CD4-positive, alpha-beta T cell treated with Interleukin-6 at 100 ng/mL for 8 hours (primary cell): ENCODE data around the gene SLITRK4.

Experiments
- DNase-seq: peaks from one replicate; pipeline ENCODE4 v3.0.0-alpha.2; 2020; ENCODE audit warnings: mixed read lengths, low spot score

SLITRK4 gene

GRCh38 chrX:143635915-143636314, at the start of gene SLITRK4:
Gene SLITRK4, minus strand, starts transcription at chrX:143636101. Its CDS starts 4,993 bp downstream, at chrX:143631108.
- DNase-seq, result no peak

- DNase-seq, result no peak
These were observed 47.6 kb upstream of the SLITRK4 start for GRCh38 chrX:143683486-143683885.

GRCh38 chrX:143674926-143675325, 39.0 kb upstream of the SLITRK4 start:
- no peak for DNase-seq

- DNase-seq, result no peak
These were observed 33.5 kb upstream of the SLITRK4 start for GRCh38 chrX:143669395-143669794.

GRCh38 chrX:143664302-143664701, 28.4 kb upstream of the SLITRK4 start:
- no peak for DNase-seq

GRCh38 chrX:143663755-143664154, 27.9 kb upstream of the SLITRK4 start:
- no peak for DNase-seq

- no peak for DNase-seq
These were observed 25.4 kb upstream of the SLITRK4 start for GRCh38 chrX:143661286-143661685.

GRCh38 chrX:143648705-143649104, 12.8 kb upstream of the SLITRK4 start:
- no peak for DNase-seq

GRCh38 chrX:143642426-143642825, 6.5 kb upstream of the SLITRK4 start:
- no peak for DNase-seq

- no peak for DNase-seq
These were observed 930 bp upstream of the SLITRK4 start for GRCh38 chrX:143636831-143637230.

- DNase-seq, result no peak
These were observed 1.0 kb downstream of the SLITRK4 start for GRCh38 chrX:143634663-143635455.

- DNase-seq, result no peak
These were observed 1.6 kb downstream of the SLITRK4 start for GRCh38 chrX:143634309-143634662.

GRCh38 chrX:143633461-143634308, 2.2 kb downstream of the SLITRK4 start:
- DNase-seq, result no peak

GRCh38 chrX:143632625-143633410, 3.1 kb downstream of the SLITRK4 start:
- DNase-seq, result no peak

- no peak for DNase-seq
These were observed 12.2 kb downstream of the SLITRK4 start for GRCh38 chrX:143623657-143624056.

- no peak for DNase-seq
These were observed 14.6 kb downstream of the SLITRK4 start for GRCh38 chrX:143621276-143621675.

GRCh38 chrX:143615851-143616250, 20.1 kb downstream of the SLITRK4 start:
- no peak for DNase-seq

GRCh38 chrX:143601809-143602208, 34.1 kb downstream of the SLITRK4 start:
- no peak for DNase-seq

- no peak for DNase-seq
These were observed 54.7 kb downstream of the SLITRK4 start for GRCh38 chrX:143581240-143581639.

- no peak for DNase-seq
These were observed 55.6 kb downstream of the SLITRK4 start for GRCh38 chrX:143580266-143580665.
